OCI-M2 (cell line): ENCODE measurements around the gene OR2AG1.
"Not testable (repeated sequence)": the region's sequence is repeated elsewhere in the genome, so short reads cannot be mapped to it uniquely, and the experiment has no call there.

ENCODE experiments used
- DNase-seq: peaks from one replicate; lab custom pipeline; 2025; ENCODE audit not compliant: unreplicated experiment; lab: John Stamatoyannopoulos, UW

OR2AG1 gene

DNA sequence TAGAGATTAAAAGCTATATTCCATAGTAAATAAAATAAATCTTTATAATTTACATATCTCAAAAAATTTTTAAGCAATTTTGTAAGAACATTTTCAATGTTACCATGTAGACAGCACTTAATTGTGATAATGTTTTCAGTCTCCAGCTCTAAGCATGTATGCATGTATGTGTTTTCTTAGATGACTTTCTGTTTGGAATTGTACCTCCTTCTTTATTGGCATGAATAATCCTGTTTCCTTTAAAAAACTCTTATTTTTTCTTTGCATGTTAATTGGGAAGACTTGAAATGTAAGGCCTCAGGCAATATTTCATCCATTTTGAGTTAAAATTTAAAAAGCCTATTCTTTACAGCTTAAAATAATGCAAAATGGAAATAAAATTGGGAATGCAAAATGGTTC lies 2.0 kb upstream of the OR2AG1 start:
- DNase-seq: no peak

DNA sequence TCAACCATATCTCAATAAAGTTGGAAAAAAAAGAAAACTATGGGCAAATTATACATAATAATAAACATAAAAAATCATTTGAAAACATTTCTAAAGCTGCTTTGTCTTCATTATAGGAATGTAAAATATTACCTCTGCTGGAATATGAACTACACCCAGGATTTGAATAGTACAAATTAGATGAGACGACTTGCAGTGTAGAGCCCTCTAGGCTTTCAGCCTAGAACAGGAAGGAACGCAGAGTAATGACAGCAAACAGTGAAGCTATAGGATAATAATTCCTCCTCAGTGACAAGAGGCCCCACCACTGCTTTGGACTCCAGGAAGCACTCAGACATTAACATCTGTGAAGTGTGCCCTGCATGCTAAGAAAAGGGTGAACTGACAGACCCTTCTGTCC lies 7.7 kb downstream of the OR2AG1 start:
- DNase-seq: no peak

DNA sequence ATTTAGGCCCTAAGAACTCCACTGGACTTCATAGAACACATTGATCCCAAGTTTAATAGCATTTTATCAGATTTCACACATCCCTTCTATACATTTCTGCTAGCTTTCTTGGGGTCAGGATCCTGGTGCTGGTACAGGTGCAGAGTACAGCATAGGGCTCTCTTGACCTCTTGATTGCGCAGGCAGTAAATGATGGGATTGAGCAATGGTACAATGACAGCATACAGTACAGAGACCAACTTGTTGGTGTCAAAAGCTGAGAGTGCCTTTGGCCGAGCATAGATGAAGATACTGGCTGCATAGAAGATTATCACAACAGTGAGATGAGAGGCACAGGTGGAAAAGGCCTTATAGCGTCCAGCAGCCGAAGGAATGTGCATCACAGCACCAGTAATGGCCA lies 11.8 kb downstream of the OR2AG1 start:
- no peak for DNase-seq

DNA sequence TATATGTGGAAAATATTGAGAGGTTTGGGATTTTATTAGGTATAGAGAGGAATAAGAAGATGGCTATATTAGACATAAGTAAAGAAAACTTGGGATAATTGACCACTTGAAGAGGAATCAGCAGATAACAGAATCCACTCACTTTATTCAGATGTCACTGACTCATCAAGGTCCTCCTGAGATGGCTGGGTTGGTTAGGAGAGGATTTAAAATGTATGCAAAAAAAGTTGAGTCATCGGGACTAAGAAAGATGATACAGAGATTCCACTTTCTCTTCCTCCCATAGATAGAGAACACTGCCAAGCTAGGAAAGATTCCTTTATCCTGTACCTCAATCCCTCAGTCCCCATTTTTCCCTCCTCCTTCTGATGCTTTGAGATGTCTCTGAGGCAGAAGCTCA lies 16.6 kb downstream of the OR2AG1 start, which contains the start of gene OR6A2:
OR6A2 (minus strand) TSS at position 288 of the 400 bp plus-strand sequence. CDS start 3,981 bp downstream, outside the sequence.
- DNase-seq: no peak

DNA sequence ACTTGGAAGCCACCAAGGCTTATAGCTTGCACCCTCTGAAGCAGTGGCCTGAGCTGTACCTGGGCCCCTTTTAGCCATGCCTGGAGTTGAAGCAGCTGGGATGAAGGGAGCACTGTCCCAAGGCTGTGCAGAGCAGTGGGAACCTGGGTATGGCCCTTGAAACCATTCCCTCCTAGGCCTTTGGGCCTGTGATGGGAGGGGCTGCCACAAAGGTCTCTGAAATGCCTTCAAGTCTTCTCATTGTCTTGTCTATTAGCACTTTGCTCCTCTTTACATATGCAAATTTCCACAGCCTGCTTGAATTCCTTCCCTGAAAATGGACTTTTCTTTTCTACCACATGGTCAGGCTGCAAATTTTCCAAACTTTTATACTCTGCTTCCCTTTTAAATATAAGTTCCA lies 18.3 kb downstream of the OR2AG1 start:
- DNase-seq: not testable (repeated sequence)

DNA sequence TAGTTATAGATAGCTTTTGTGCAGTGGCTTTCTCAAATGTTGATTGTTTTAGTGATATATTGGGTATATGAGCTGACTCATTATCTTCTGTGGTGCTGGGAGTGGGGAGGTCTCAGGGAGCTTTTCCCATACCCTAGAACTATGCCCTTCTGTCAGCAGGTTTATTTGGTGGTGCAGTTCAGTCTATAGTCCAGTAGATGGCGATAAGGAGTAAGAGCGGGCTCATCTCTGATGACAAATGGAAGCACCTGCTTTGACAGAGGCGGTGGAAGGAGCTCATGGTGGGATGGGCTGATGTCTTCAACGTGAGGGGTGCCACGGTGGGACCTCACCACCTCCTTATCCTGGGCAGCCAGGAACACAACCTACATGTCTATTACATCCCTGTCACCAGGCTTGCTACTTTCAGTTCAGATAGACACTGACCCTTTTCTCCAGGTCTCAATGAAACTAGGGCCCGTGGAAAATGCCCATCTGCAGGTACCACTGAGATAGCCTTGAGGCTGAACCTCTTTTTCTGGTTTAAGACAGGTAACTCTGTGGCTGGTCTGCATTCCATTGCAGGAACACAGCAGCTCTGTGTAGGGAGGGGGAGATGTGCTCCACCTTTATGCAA lies 29.7 kb downstream of the OR2AG1 start:
- no peak for DNase-seq

DNA sequence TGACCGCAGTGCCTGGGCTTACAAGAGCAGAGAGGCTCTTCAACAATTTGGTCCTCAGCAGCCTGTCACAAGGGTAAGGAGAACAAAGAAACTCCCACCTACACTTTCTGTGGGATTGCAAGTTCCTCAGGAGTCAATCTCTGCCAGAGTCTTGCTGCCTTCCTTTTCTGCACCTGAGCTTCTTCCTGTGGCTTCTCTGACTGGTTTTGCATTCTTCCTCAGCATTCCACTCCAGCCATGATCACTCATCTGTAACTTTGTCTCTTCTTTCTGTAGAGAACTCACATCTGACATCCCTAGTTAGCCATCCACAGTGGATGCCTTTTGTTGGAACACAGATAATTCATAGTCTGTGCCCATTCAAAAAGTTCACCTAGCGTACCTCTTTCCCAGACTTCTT lies 30.8 kb downstream of the OR2AG1 start:
- no peak for DNase-seq

DNA sequence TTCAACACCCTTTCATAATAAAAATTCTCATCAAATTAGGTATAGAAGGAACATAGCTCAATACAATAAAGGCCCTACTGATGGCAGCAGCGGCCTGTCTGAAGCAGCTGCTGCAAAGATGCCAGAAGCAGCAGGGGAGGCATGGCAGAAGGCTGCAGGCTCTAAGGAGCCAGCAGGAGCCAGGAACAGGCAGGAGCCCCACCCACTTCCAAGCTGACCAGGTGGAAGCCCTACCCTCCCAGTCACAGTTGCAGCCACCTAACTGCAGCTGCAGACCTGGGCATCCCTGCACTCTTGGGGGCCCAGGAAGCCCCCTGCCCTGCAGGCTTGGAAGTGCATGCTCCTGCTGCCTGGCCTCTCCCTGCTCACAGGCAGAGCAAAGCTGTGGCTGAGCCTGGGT lies 34.9 kb downstream of the OR2AG1 start:
- DNase-seq: no peak

DNA sequence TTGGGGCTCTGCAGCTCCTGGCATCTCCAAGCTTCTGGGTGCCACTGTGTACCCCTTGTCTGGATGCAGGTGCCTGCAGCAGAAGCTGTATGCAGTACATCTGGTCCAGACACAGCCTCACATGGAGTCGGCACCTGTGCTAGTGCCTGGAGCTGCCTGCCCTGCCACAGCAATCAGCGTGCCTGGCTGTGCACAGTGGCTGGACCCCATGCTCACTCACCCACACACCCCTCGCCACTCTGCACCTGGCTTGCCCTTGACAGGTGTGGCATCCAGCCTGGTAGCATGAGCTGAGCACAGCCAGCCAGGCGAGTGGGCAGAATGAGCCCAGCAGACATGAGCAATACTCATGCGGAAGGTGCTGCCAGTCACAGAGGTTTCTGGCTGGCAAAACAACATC lies 36.1 kb downstream of the OR2AG1 start:
- no peak for DNase-seq

DNA sequence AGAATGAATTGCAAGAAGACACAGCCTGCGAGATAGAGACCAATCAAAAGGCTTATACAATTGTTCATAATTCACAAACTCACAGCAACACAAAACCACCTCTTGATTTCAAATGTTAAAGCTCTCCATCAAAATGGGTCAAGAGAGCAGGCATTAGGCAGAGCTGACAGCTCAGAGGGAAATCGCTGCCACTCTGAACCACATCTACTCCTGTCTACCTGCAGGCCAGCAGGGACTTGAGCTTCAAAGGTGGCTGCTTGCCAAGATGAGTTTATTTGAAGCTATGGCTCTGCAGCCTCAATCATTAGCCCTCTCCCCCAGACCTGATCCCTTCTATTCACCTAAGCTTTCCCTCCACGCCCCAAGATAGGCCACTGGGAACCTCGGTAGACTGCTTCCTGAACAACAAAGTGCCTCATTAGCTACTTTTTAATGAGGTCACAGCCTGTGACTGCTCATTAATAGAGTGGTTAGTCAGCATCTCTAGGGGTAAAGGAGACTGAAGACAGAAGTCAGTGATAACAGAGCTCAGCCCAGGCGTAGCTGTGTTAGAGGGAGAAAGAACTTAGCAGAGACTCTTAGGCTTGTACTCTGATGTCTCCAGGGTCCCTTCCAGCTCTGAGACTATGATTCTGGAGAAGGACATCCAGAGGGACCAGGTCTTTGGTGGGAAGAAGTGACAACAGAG lies 41.5 kb downstream of the OR2AG1 start:
- no peak for DNase-seq

DNA sequence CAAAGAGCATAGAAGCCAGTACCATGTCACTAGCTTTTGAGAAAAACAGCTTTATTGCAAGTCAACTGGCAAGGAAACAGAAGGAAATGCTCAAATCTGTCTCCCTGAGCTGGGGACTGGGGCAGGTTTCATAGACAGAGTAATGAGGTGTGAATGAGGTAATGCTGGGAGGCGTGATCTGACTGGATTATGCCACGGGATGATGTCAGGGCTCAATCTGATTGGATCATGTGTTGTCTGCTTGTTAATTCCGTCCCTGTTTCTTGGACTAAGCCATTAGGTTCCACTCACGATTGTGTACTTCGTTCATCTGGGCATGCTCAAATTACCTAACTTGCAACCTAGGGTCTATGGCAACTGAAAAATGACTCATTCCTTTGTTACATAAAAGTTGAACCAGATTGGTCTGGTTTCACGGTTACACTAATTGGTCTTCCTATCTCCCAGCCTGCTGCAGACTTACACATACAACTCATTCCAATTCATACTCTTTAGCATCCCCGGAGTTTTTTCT lies 42.5 kb downstream of the OR2AG1 start:
- DNase-seq: no peak

DNA sequence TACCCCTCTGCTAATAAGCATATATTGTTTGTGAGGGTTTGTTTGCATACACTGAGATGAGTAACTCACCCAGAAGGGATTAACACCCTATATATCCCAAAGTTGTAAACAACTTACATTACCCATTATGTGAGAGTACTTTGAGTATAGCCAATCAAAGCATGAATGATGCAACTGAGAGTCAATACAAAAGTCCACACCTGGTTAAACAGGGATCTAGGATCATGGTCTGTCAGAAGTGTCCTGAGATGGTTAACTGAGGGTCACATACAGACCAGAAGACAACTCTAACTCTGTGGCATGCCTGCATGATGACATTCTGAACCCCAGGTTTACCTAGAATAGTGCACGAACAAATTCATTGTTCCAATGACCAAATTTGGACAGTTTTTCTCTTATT lies 45.3 kb downstream of the OR2AG1 start:
- DNase-seq: no peak

DNA sequence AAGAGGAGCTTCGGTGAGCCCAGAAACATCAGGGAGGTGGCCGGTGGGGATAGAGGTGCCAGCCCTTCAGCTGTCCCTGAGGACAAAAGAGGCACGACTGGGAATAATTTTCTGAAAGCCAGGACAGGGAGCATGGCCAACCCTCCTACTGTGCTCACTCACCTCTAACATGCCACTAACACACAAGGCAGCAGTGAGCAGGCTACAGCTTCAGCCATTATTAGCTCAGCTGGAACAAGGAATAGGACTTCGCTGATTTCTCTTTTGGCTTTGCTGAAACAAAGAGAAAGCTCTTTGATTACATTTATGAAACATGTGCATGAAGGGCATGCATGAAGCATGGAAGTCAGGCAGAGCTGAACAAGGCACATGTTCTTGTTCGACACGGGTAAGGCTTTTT lies 50.5 kb downstream of the OR2AG1 start:
- DNase-seq: no peak

DNA sequence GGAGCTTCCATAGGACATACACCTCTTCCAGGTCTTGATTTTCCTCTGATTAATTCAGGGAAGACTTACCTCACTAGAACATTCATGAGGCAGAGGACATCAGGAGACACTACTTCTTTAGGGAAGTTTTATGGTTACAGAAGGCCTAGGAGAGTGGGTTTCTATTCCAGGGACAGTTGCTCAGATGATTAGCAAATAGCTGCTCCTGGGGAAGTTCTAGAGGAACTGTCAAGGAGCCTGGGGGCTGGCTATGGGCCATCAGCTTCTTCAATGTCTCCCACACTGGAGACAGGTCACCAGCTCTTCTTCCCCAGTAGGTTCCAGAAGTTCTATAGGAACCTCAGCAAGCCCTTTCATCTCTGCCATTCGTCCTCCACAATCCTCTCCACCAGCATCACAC lies 51.2 kb downstream of the OR2AG1 start:
- DNase-seq: no peak
